ENCODE measurements around the gene ANO9. TPM values are rescaled to one million over a fixed set of nuclear protein-coding genes. Genes with fewer than 3 reads are reported as not detected.

Gene ANO9
- total RNA-seq, 1 experiment from 2014 or later = 9.4 TPM

GRCh38 chr11:383431-383830 lies 58.4 kb downstream of the ANO9 start:
- no peak for DNase-seq (ENCODE audit: unreplicated experiment)
- BruUV-seq (replicated peaks) = no TSS peak
- no peaks in the 10 kb centered on the region for H3K4me1 Mint-ChIP-seq (ENCODE audit: insufficient read depth, unreplicated experiment)
- POLR2A ChIA-PET = interaction anchor here (1.1 kb wide), 1 partner anchor 24 kb away, joined by 3 read pairs; no protein-coding TSS in a partner anchor
- no peak overlapping the region for H3K27ac Mint-ChIP-seq (ENCODE audit: low read depth, unreplicated experiment)
- peaks cover 24% of the 10 kb centered on the region for H3K36me3 Mint-ChIP-seq (ENCODE audit: insufficient read depth, unreplicated experiment)
- no peaks in the 10 kb centered on the region for H3K9me3 Mint-ChIP-seq (ENCODE audit: unreplicated experiment)
- intact Hi-C loops (cut with micrococcal nuclease) = no loop called here
- CTCF ChIA-PET = interaction anchor here (1.3 kb wide), 1 partner anchor 64 kb away, joined by 4 read pairs; no protein-coding TSS in a partner anchor
- no peak for TF ChIP-seq CTCF (IDR thresholded peaks at IDR 0.05; ENCODE audit: unreplicated experiment)
- no peaks in the 10 kb centered on the region for H3K27me3 Mint-ChIP-seq (ENCODE audit: insufficient read depth, unreplicated experiment)
- H3K4me3 Mint-ChIP-seq (ENCODE audit: unreplicated experiment) = no peak overlapping the region

- Mint-ChIP-seq H3K36me3 (ENCODE audit: insufficient read depth, unreplicated experiment) (peaks cover 34% of the 10 kb centered on the region), H3K27me3 (ENCODE audit: insufficient read depth, unreplicated experiment) (no peaks in the 10 kb centered on the region), H3K9me3 (ENCODE audit: unreplicated experiment) (no peaks in the 10 kb centered on the region), H3K4me3 (ENCODE audit: unreplicated experiment) (no peak overlapping the region), H3K27ac (ENCODE audit: low read depth, unreplicated experiment) (no peak overlapping the region), H3K4me1 (ENCODE audit: insufficient read depth, unreplicated experiment) (no peaks in the 10 kb centered on the region)
- DNase-seq (ENCODE audit: unreplicated experiment) = no peak
- POLR2A ChIA-PET = no interaction called here
- BruUV-seq (replicated peaks) = no TSS peak
- TF ChIP-seq CTCF (IDR thresholded peaks at IDR 0.05; ENCODE audit: unreplicated experiment) = no peak
- CTCF ChIA-PET = interaction anchor here (1.3 kb wide), 1 partner anchor 66 kb away, joined by 4 read pairs; no protein-coding TSS in a partner anchor
- intact Hi-C loops (cut with micrococcal nuclease) = no loop called here
Observed at GRCh38 chr11:382081-382629, 59.7 kb downstream of the ANO9 start.

- ChIA-PET POLR2A (interaction anchor here (0.7 kb wide), 1 partner anchor 43 kb away, joined by 3 read pairs; no protein-coding TSS in a partner anchor), CTCF (no interaction called here)
- no TSS peak for BruUV-seq (replicated peaks)
Observed at GRCh38 chr11:381501-382072, 60.2 kb downstream of the ANO9 start.

GRCh38 chr11:380996-381395 lies 60.8 kb downstream of the ANO9 start:
- Mint-ChIP-seq H3K4me3 (ENCODE audit: unreplicated experiment) (no peak overlapping the region), H3K36me3 (ENCODE audit: insufficient read depth, unreplicated experiment) (peaks cover 34% of the 10 kb centered on the region), H3K9me3 (ENCODE audit: unreplicated experiment) (no peaks in the 10 kb centered on the region), H3K4me1 (ENCODE audit: insufficient read depth, unreplicated experiment) (no peaks in the 10 kb centered on the region), H3K27me3 (ENCODE audit: insufficient read depth, unreplicated experiment) (no peaks in the 10 kb centered on the region), H3K27ac (ENCODE audit: low read depth, unreplicated experiment) (no peak overlapping the region)
- no TSS peak for BruUV-seq (replicated peaks)
- no peak for TF ChIP-seq CTCF (IDR thresholded peaks at IDR 0.05; ENCODE audit: unreplicated experiment)
- POLR2A ChIA-PET = interaction anchor here (0.7 kb wide), 1 partner anchor 42 kb away, joined by 3 read pairs; no protein-coding TSS in a partner anchor
- no peak for DNase-seq (ENCODE audit: unreplicated experiment)
- intact Hi-C loops (cut with micrococcal nuclease) = no loop called here
- CTCF ChIA-PET = interaction anchor here (0.7 kb wide), 1 partner anchor 9 kb away, joined by 3 read pairs; no protein-coding TSS in a partner anchor

More at GRCh38 chr11:381501-382072, 60.2 kb downstream of the ANO9 start:
- no peak for DNase-seq (ENCODE audit: unreplicated experiment)
- no peaks in the 10 kb centered on the region for H3K4me1 Mint-ChIP-seq (ENCODE audit: insufficient read depth, unreplicated experiment)
- H3K9me3 Mint-ChIP-seq (ENCODE audit: unreplicated experiment) = no peaks in the 10 kb centered on the region
- H3K4me3 Mint-ChIP-seq (ENCODE audit: unreplicated experiment) = no peak overlapping the region
- H3K27ac Mint-ChIP-seq (ENCODE audit: low read depth, unreplicated experiment) = no peak overlapping the region
- intact Hi-C loops (cut with micrococcal nuclease) = no loop called here
- H3K36me3 Mint-ChIP-seq (ENCODE audit: insufficient read depth, unreplicated experiment) = peaks cover 34% of the 10 kb centered on the region
- no peaks in the 10 kb centered on the region for H3K27me3 Mint-ChIP-seq (ENCODE audit: insufficient read depth, unreplicated experiment)
- no peak for TF ChIP-seq CTCF (IDR thresholded peaks at IDR 0.05; ENCODE audit: unreplicated experiment)

Data from MCF 10A (cell line).